ENCODE measurements around the gene TMEM178A. TPM values are rescaled to one million over a fixed set of nuclear protein-coding genes. Genes with fewer than 3 reads are reported as not detected.

The TMEM178A gene
- total RNA-seq, 1 experiment from 2014 or later: 7.5 TPM

GRCh38 chr2:39733070-39733674 is 67.5 kb downstream of the TMEM178A start:
- Mint-ChIP-seq H3K4me1 (peaks cover 24 to 25% of the 10 kb centered on the region in 2 experiments), H3K4me3 (no peak overlapping the region), H3K36me3 (ENCODE audit: insufficient read depth in 1 of 3, low read depth in 3 of 3) (peaks cover 17 to 40% (median 27%) of the 10 kb centered on the region in 3 experiments), H3K9me3 (peaks cover 0 to 5% of the 10 kb centered on the region in 2 experiments; a peak in 3 of 5 replicates), H3K27me3 (ENCODE audit: low read depth) (no peaks in the 10 kb centered on the region), H3K27ac (no peak overlapping the region)
- Histone ChIP-seq H4K20me1 (ENCODE audit: control insufficient read depth, insufficient read depth, insufficient read length) (no peaks in the 10 kb centered on the region), H4K8ac (replicated peaks; ENCODE audit: insufficient read length, low read depth, low read length) (no peak overlapping the region), H3K23ac (ENCODE audit: insufficient read length, low read depth, low read length) (no peak overlapping the region), H3K4me1 (ENCODE audit: insufficient read depth, low read length) (peaks cover 8% of the 10 kb centered on the region; the same call in 1 of the 2 replicates), H2AFZ (ENCODE audit: low read length) (no peak overlapping the region), H3K9me3 (ENCODE audit: control insufficient read depth, low read depth, low read length) (no peaks in the 10 kb centered on the region), H2BK15ac (ENCODE audit: low read depth, low read length) (no peak overlapping the region), H3K18ac (ENCODE audit: insufficient read length, low read depth, low read length) (no peak overlapping the region), H3K56ac (ENCODE audit: insufficient read length, low read depth, low read length) (no peak overlapping the region), H3K79me2 (ENCODE audit: insufficient read depth, low read length) (no peaks in the 10 kb centered on the region), H3K79me1 (ENCODE audit: insufficient read depth, low read depth, low read length, poor library complexity, severe bottlenecking) (peaks cover 4% of the 10 kb centered on the region), H4K91ac (ENCODE audit: insufficient read length, low read depth, low read length) (no peak overlapping the region), H2AK5ac (ENCODE audit: insufficient read length, low read length) (no peak overlapping the region), H2BK120ac (ENCODE audit: low read depth, low read length, poor library complexity, severe bottlenecking) (no peak overlapping the region), H4K5ac (ENCODE audit: insufficient read length, low read depth, low read length) (no peak overlapping the region), H2BK20ac (ENCODE audit: low read depth, low read length, poor library complexity, severe bottlenecking) (no peak overlapping the region), H3K4ac (ENCODE audit: low read depth, low read length) (no peak overlapping the region), H3K27me3 (ENCODE audit: insufficient read depth, low read length) (no peaks in the 10 kb centered on the region), H3K14ac (ENCODE audit: insufficient read depth, low read length) (no peak overlapping the region), H3K9ac (ENCODE audit: extremely low read depth, insufficient read length, low read length) (no peak overlapping the region), H2BK12ac (ENCODE audit: insufficient read length, low read depth, low read length) (no peak overlapping the region), H3T11ph (ENCODE audit: low read length) (no peak overlapping the region), H3K23me2 (ENCODE audit: insufficient read length, low read depth, low read length, poor library complexity, severe bottlenecking) (no peaks in the 10 kb centered on the region), H2BK5ac (ENCODE audit: insufficient read length, low read length) (no peak overlapping the region), H3K4me2 (ENCODE audit: insufficient read depth, insufficient read length, low read length) (no peak overlapping the region), H3K27ac (ENCODE audit: insufficient read length, low read depth, low read length) (no peak overlapping the region)
- DNase-seq: no peak
- no peak for TF ChIP-seq CTCF (conservative IDR thresholded peaks at IDR 0.05)
- WGBS (ENCODE audit: extremely low coverage, insufficient read length, low lambda C conversion rate): no CpG with 5 or more reads among the region's 10 CpGs

Data from H9 (cell line).